ENCODE measurements around the gene GZF1.

The GZF1 gene

DNA sequence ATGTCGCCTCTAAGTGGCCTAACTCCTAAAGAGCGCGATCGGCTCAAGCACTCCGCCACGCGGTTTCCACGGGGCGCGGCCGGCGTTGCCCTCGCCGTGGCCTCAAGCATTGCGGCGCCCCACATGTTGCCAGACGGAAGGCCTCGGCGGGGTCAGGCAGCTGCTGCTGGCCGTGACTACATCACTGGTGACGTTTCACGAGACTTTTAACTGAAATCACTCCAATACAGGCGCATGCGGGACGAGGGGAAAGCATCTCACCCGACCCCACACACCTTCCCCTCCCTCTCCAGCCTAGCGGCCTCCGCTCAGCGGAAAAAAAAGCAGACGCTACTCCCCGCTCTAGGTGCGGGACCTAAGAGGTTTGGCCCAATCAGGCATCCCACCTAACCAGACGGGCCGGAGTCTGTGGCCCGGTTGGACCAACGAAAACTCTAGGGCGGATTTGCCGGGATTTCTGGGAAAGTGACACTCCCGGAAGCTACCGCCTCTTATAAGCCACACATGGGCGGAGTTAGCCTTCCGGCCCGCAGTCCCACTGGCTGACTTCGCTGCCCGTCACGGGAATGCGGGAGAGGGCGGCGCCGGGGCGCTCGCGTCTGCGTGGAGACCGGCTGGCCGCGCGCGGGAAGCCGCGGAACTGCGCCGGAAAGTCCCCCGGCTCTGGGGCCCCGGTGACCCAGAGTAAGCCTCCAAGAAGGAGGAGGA, 11.6 kb upstream of the GZF1 start, which contains the start of gene NXT1:
TSS of gene NXT1 (plus strand) at position 596 of the 708 bp plus-strand sequence. CDS start 3,251 bp downstream, outside the sequence.
- H3K4me1 ChIP-seq = peaks cover 0 to 24% (median 20%) of the 10 kb centered on the region in 4 donors
- no peaks in the 10 kb centered on the region for H3K9me3 ChIP-seq
- peak; percentile 96 to 99 for DNase-seq
- TF ChIP-seq CTCF (IDR thresholded peaks at IDR 0.05) = no peak
- H3K27ac ChIP-seq = peak within 1 kb of the TSS; percentile 99 to 100
- intact Hi-C loops (cut with DNase I; ENCODE audit: low total_unique reads) = loop anchor here (5.0 to 10.0 kb wide), 2 partner anchors 206 to 277 kb away; no protein-coding TSS in a partner anchor
- no peaks in the 10 kb centered on the region for H3K27me3 ChIP-seq
- peaks cover 8 to 18% (median 16%) of the 10 kb centered on the region in 3 donors for H3K36me3 ChIP-seq
- peak within 1 kb of the TSS; percentile 69 to 97 for H3K4me3 ChIP-seq

DNA sequence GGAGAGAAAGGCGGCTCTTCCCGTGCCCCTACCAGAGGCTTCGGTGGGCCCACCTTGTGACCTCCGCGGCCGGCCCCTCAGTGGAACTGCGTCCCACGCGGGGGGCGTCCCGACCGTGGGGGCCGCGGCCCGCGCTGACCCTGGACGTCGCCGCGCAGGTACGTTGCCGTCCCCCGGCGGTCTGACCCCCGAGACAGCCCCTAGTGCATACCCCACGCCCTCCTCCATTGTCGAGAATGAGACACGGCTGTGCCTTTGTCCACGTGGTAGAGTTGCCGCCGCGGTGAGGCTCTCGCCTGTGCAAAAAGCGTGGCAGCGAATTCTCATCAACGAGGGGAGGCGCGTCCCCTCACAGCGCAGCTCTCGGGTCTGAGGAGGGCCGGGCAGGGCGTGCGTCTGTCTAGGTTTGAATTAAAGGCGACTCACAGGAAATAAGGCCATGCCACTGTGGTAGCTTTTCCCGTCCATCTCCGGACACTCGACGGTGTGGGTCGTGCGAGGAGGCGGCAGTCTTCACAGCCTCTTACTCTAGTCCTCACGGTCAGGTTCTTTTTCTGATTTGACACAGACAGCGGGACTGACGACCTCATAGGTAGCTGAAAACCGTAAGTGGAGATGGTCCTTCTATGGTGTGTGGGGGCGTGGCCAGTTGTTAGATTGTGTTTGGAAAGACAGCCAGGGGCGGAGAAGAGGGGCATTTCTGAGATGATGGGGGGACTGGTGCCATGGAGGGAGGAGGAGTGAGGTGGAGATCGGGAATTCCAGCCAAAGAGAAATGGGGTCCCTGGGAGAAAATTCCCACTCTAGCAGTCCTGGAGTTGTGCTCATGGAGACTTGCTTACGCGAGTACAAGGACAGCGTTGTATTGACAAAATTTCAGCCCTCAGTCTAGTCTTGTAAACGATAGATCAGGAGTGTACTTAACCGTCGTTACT, 10.8 kb upstream of the GZF1 start:
- peaks cover 8 to 26% (median 17%) of the 10 kb centered on the region in 3 donors for H3K36me3 ChIP-seq
- TF ChIP-seq CTCF (IDR thresholded peaks at IDR 0.05) = no peak
- peak; percentile 58 to 79 for DNase-seq
- H3K27ac ChIP-seq = peak overlapping the region; percentile 99 to 100
- intact Hi-C loops (cut with DNase I; ENCODE audit: low total_unique reads) = loop anchor here (5.0 to 10.0 kb wide), 2 partner anchors 206 to 276 kb away; no protein-coding TSS in a partner anchor
- H3K27me3 ChIP-seq = no peaks in the 10 kb centered on the region
- peak overlapping the region; percentile 69 to 97 for H3K4me3 ChIP-seq
- no peaks in the 10 kb centered on the region for H3K9me3 ChIP-seq
- peaks cover 0 to 24% (median 20%) of the 10 kb centered on the region in 4 donors for H3K4me1 ChIP-seq

GRCh38 chr20:23356203-23356602, 5.8 kb upstream of the GZF1 start:
- DNase-seq = no peak
- Histone ChIP-seq H3K27me3 (no peaks in the 10 kb centered on the region), H3K9me3 (no peaks in the 10 kb centered on the region), H3K36me3 (peaks cover 8 to 27% (median 17%) of the 10 kb centered on the region in 3 donors), H3K4me3 (no peak overlapping the region), H3K4me1 (peaks cover 0 to 35% (median 29%) of the 10 kb centered on the region in 4 donors), H3K27ac (peak overlapping the region; percentile 86 to 98)
- no peak for TF ChIP-seq CTCF (IDR thresholded peaks at IDR 0.05)
- intact Hi-C loops (cut with DNase I; ENCODE audit: low total_unique reads) = loop anchor here (10.0 kb wide), 1 partner anchor 211 kb away; no protein-coding TSS in a partner anchor

DNA sequence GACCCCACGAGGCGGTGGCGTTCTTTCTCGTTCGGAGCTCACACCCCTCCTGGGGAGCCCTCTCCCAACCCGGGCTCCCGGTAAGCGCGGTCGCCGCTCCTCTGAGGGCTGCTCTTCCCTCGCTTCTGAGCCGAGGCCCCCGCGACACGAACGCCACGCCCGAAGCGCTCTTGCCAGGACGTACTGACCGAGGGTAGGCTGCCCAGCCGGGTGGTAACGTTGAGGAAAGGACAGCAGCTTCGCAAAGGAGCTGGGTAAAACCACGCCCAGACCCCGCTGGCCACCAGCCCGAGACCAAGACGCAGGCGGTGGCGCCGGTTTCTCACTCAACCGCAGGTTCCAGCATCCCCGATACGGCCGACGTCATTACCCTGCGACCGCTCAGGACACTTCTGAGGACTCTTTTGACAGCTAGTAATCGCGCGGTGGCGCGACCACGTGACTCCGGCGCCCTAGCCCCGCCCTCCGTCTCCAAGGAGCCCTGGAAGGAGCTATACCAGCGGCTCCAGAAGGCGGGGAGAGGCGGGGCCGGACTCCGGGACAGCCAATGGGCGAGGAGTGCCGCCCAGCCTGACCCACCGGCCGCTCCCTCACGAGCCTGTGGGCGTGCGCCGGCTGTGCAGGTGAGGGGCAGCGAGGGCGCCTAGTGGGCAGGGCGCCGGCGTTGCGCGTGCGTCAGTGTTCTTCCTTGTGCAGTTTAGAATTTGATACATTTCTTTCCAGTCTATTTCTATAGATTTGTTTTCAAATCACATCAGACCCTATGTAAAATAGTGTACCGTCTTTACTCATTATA, 4.0 kb upstream of the GZF1 start:
- H3K4me1 ChIP-seq = peaks cover 0 to 26% (median 20%) of the 10 kb centered on the region in 4 donors
- intact Hi-C loops (cut with DNase I; ENCODE audit: low total_unique reads) = loop anchor here (10.0 kb wide), 1 partner anchor 213 kb away; no protein-coding TSS in a partner anchor
- peak overlapping the region; percentile 69 to 71 for H3K4me3 ChIP-seq
- H3K36me3 ChIP-seq = peaks cover 8 to 27% (median 17%) of the 10 kb centered on the region in 3 donors
- peak overlapping the region; percentile 86 to 98 for H3K27ac ChIP-seq
- peak; percentile 100 for DNase-seq
- peak; percentile 13 to 15 for TF ChIP-seq CTCF (IDR thresholded peaks at IDR 0.05)
- no peaks in the 10 kb centered on the region for H3K27me3 ChIP-seq
- H3K9me3 ChIP-seq = no peaks in the 10 kb centered on the region

DNA sequence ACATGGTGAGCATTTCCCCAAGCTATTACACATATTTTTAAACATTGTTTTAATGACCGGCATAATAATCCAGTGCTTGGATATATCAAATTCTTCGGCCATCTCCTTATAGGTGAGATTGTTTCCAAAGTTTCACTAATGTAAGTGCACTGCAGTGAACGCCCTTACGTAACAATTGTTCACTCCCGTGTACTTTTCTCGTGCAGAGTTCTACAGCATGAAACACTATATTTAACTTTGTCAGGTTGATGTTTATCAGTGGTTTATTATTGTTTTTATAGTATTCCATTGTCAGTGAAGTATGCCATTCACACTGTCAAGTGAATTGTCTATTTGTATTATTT, 3.4 kb upstream of the GZF1 start:
- H3K9me3 ChIP-seq = no peaks in the 10 kb centered on the region
- peak overlapping the region; percentile 86 to 98 for H3K27ac ChIP-seq
- peak overlapping the region; percentile 69 to 71 for H3K4me3 ChIP-seq
- DNase-seq = no peak
- H3K4me1 ChIP-seq = peaks cover 0 to 32% (median 25%) of the 10 kb centered on the region in 4 donors
- peaks cover 8 to 27% (median 17%) of the 10 kb centered on the region in 3 donors for H3K36me3 ChIP-seq
- intact Hi-C loops (cut with DNase I; ENCODE audit: low total_unique reads) = loop anchor here (10.0 kb wide), 1 partner anchor 214 kb away; no protein-coding TSS in a partner anchor
- H3K27me3 ChIP-seq = no peaks in the 10 kb centered on the region
- no peak for TF ChIP-seq CTCF (IDR thresholded peaks at IDR 0.05)
